Nucleus accumbens (tissue), 56 donors: ENCODE data around the gene SAMHD1.
"Not testable (repeated sequence)": the region's sequence is repeated elsewhere in the genome, so short reads cannot be mapped to it uniquely, and the experiment has no call there.

ENCODE experiments used
- DNase-seq, 56 donors: peaks; one replicate each; lab custom pipeline; 2025; lab: John Stamatoyannopoulos, UW

The SAMHD1 gene

GRCh38 chr20:36876473-36876833, 75.1 kb downstream of the SAMHD1 start:
- no peak for DNase-seq

- DNase-seq: no peak
Observed at GRCh38 chr20:36875702-36876472, 75.6 kb downstream of the SAMHD1 start, which contains the start of gene TLDC2. TSS of gene TLDC2 (plus strand) at chr20:36876138. CDS start at chr20:36876175, 37 bp downstream.

DNA sequence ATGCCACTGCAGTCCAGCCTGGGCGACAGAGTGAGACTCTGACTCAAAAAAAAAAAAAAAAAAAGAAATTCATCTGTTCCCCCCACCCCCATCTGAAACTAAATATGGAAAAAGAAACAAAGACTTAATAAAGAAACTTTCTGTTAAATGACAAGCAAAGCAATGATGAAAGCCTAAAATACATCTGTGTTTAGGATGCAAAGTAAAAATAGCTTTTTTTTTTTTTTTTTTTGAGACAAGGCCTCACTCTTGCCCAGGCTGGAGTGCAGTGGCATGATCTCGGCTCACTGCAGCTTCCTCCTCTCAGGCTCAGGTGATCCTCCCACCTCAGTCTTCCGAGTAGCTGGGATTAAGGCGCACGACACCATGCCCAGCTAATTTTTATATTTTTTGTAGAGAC, 76.4 kb downstream of the SAMHD1 start:
- not testable (repeated sequence) for DNase-seq

DNA sequence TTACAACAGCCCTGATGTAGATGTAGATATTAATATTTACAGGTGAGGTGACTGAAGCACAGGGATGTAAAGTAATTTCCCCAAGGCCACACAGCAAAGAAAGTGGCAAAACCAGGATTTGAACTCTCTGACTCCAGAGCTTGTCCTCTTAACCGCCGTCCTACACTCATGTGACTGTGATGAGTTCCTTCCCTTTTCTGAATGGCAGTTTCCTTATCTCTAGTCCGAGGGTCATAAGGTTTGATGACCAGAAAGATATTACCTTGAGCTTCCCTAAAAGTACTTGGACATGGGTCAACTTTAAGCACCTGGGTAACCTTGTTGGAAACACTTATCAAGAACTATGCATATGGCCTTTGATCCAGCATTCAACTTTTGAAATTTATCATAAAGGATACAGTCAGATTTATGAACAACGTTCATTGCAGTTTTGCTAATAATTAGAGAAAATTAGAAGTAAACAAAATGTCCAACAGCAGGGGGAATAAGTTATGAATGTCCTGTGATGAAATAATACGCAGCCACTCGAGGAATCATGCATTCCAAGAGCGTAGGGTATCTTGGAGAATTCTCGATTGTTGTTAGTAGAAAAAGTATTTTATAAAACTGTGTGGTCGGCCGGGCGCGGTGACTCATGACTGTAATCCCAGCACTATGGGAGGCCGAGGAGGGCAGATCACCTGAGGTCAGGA, 77.9 kb downstream of the SAMHD1 start:
- no peak for DNase-seq

DNA sequence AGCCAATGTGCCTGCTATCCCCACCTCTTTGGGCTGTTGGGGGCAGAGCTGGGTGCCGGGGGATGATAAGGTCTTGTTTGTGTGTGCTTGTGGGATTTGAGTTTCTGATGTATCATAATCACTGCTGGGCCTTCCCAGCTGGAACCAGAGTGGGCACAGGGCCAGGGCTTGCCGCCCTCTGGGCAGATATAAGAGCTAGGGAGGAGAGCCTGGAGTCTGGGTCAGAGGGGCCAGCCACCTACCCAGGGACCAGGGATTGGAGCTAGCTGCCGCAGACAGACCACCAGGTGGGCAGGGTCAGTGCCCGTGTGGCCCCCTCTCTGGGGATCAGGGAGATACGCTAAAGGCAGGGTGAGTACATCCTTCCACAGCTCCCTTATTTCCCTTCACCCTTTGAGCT, 78.7 kb downstream of the SAMHD1 start:
- DNase-seq: no peak

DNA sequence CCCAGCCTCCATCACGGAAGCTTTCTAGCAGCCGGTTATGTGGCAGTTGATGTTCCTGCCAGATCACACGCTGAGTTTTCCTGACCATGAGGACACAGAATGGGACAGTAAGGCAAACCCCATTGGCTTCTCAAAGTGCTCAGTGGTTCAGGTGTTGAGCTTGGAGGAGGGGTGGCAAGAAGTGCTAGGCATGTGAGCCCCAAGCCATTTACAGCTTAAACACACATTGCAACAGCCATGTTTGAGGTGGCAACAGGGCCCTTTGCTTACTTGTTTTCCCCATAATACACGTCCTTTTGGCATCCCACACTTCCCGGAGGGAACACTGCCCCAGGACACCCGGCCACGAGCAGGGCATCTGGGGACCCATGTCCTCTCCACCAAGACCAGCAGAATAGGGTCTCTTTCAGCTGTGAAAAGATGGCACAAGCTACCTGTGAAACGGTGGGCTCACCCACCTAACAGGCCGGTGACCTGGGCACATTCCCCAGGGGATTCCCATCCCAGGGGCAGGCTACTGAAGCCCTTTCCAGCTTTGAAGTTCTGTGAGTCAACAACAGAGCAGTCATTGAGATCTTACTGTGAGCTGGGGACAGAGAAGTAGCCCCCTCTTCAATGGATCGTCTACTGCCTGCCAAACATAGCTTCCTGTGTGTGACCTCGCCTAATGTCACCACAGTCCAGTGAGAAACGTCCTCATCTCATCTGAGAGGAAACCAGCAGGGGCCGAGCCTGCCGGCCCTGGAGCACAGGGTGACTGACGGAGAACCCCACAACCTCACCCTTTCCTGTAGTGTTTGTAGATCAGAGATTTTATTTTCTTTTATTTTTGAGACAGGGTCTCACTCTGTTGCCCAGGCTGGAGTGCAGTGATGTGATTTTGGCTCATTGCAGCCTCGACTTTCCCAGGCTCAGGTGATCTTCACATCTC, 79.6 kb downstream of the SAMHD1 start:
- no peak for DNase-seq

GRCh38 chr20:36866681-36867495, 84.6 kb downstream of the SAMHD1 start:
- DNase-seq: peak in 2 of 56 donors; percentile 10 to 19

DNA sequence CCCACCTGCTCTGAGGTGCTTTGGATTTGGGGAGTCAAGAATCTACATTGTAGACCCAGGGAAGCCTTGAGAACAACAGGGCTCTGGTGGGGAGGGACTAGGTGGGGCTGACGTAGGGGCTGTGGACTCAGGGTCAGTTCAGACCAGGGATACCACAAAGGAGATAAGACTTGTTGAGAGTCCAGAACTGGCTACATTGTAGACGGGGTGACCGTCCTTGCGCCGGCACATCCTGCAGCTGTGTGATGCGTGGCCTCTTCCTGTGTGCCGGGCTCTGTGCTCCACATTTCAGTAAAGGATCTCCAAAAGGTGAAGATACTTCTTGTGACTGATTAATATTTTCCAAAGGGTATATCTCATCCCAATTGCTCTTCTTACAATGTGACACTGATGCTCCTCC, 85.3 kb downstream of the SAMHD1 start:
- DNase-seq: no peak

DNA sequence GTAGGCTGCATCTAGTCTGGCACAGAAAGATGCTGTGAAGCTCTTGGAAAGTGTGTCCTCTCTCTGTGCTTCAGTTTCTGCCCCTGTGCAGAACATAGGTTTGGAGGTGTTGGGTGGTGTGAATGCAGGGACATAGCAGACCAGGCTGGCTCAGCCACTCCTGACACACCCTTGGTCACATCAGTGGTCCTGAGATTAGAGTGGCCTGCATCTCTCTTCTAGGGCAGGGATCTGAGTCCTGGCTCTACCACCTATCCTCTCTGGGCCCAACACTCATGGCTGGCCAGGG, 85.7 kb downstream of the SAMHD1 start:
- no peak for DNase-seq

- no peak for DNase-seq
Observed at GRCh38 chr20:36865076-36865860, 86.2 kb downstream of the SAMHD1 start.

GRCh38 chr20:36862857-36863668, 88.4 kb downstream of the SAMHD1 start:
- DNase-seq: peak in 1 of 56 donors; percentile 19

DNA sequence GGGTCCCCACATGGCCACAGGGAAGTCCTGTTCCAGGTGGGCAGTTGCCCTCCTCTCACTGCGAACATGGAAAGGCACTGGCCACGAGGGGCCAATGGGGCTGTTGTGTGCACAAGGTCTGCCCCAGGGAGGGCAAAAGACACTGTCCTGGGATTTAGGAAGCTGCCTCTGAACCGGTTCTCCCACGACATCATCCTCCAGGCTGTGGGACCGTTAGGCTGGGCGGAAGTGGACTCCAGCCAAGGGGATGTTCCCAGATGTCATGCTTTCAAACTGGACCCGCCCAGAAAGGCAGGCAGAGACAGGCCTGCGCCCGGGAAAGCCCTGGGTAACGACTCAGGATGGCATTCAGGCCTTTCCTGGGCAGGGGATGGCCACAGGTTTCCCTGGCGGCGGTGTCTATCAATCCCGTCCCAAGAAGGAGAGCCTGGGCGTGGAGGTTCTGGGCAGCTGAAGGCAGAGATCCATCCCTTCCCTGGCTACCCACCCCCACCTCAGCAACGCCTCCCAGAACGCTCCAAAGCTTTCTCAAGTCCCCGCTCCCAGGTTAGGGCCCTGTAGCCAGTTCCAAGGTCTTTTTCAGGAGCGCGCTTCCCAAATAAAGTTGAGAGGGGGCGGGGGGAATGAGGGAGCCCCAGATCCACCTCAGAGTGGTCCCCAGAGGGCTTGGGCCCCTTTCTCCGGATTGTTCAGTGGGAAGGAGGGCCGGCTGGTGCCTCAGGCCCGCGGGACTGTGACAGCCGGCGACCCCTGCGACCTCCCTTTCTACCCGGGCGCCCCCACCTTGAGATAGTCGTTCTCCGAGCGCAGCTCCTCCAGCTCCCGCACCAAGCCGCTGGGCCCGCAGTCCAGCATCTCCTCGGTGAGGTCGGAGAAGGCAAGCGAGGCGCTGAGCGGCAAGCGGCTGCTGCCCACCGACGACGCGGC, 89.4 kb downstream of the SAMHD1 start:
- peak in 54 of 56 donors; percentile 30 to 88 (median 76) for DNase-seq

- DNase-seq: peak in 10 of 56 donors; percentile 24 to 71 (median 43)
Observed at GRCh38 chr20:36861625-36861874, 90.0 kb downstream of the SAMHD1 start.

GRCh38 chr20:36860811-36861624, 90.5 kb downstream of the SAMHD1 start:
- DNase-seq: peak in 1 of 56 donors; percentile 24

- peak in 1 of 56 donors; percentile 15 for DNase-seq
Observed at GRCh38 chr20:36860339-36860738, 91.2 kb downstream of the SAMHD1 start.

DNA sequence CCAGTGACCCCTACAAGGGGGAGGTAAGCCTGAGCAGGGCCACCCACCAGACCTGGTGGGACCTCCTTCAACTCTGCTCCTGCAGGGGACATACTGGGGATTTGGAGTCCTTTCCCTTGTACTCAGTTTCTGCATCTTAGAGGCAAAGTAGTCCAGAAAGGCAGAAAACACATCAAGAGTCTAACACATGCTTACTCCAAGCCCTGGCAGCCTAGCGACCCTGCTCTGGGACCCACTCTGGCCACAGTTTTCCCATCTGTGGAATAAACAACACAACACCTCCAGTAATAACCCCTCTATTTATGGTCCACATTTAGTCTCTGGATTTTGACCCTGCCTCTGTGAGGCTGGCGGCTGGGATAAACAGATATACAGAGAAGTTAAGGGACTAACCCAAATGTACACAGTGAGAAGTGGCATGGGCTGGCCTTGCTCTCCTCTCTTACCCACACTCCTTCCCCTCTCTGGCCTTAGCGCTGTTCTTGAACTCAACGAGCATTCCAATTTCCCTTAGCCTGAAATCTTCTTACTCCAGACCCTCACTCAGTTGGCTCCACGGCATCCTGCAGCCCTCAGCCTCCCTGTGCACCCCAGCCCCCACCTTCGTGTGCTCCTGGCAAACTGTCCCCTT, 91.7 kb downstream of the SAMHD1 start:
- no peak for DNase-seq

GRCh38 chr20:36859282-36859555, 92.3 kb downstream of the SAMHD1 start:
- DNase-seq: no peak
